ENCODE measurements around the gene FAM72A.
"Not testable (repeated sequence)": the region's sequence is repeated elsewhere in the genome, so short reads cannot be mapped to it uniquely, and the experiment has no call there.

DNA sequence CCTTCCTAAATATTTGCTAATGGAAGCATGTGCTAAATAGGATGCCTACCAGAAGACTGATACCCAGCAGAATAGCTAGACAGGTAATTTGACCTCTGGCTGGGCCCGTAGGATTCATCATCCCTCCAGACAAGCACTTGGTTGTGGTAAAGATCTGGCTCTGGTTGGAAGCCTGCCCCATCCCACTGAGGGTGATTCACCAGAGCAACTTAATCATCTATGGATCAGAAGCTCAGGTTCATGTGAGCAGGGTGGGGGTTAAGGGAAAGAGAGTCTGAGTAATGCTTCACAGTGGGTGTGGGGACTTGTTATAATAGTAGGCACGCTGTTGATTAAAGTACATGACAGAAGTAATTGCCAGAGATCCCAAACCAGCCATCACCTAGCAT, 26.5 kb downstream of the FAM72A start:
- not testable (repeated sequence) for TF ChIP-seq YY1 (IDR thresholded peaks at IDR 0.05; ENCODE audit: low read depth); CTCF (IDR thresholded peaks at IDR 0.05); FOXM1 (IDR thresholded peaks at IDR 0.05; ENCODE audit: low read depth); POLR2AphosphoS5 (IDR thresholded peaks at IDR 0.05; ENCODE audit: low read depth, low read length)
- TF ChIP-seq, protein P1, sequence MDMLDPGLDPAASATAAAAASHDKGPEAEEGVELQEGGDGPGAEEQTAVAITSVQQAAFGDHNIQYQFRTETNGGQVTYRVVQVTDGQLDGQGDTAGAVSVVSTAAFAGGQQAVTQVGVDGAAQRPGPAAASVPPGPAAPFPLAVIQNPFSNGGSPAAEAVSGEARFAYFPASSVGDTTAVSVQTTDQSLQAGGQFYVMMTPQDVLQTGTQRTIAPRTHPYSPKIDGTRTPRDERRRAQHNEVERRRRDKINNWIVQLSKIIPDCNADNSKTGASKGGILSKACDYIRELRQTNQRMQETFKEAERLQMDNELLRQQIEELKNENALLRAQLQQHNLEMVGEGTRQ (IDR thresholded peaks at IDR 0.05; ENCODE audit: borderline replicate concordance, low read depth, low read length): not testable (repeated sequence)
- peak in 1 of 2 experiments; percentile 29; a peak in 1 of 4 replicates for TF ChIP-seq EP300 (IDR thresholded peaks at IDR 0.05; ENCODE audit: borderline replicate concordance in 1 of 2, low read depth in 1 of 2, low read length in 1 of 2)
